Measurements from ENCODE around the gene CLOCK. TPM values are rescaled to one million over a fixed set of nuclear protein-coding genes. Genes with fewer than 3 reads are reported as not detected.

The CLOCK gene
- total and polyA plus RNA-seq, 2 of the 8 experiments (the other 6 are each of a cell fraction or from before 2014, with no cell fraction given) = 7.7 to 24.2 TPM

DNA sequence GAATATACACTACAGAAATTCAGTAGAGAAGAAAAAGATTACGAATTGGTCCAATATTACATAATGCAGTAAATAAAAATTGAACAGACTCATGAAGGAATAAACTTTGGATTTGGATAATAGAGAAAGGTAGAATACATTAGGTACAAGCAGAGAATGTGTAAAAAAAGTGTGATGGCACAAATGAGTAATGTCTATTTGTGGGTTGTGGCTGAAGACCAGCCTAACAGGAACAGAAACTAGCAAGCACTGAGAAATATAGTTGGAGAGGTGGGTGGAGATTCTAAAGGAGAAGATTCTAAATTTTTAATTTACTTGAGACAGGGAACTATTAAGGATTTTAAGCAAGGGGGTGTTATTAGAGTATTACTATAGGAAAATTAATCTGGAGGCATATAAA is 15.2 kb upstream of the CLOCK start:
- no peak overlapping the region for H3K4me2 ChIP-seq (ENCODE audit: insufficient read depth in 1 of 2, low read depth in 2 of 2, low read length in 2 of 2)
- H3K56ac ChIP-seq (replicated peaks; ENCODE audit: insufficient read length, low read depth, low read length) = no peak overlapping the region
- H3K9ac ChIP-seq (replicated peaks in 1 of 4; ENCODE audit: extremely low read depth in 1 of 4, low read depth in 3 of 4, low read length in 3 of 4) = no peak overlapping the region
- H3K23me2 ChIP-seq (ENCODE audit: low read depth, low read length) = no peaks in the 10 kb centered on the region
- TF ChIP-seq BCL11A (IDR thresholded peaks at IDR 0.05; ENCODE audit: low read depth in 2 of 2, low read length in 2 of 2) = no peak
- TF ChIP-seq GTF2F1 (IDR thresholded peaks at IDR 0.05; ENCODE audit: borderline replicate concordance, low read depth, low read length) = no peak
- no peak for TF ChIP-seq EP300 (IDR thresholded peaks at IDR 0.05; ENCODE audit: borderline replicate concordance in 1 of 2, low read depth in 2 of 2, low read length in 2 of 2)
- TF ChIP-seq CHD1 (IDR thresholded peaks at IDR 0.05; ENCODE audit: low read depth, low read length) = no peak
- no peak for FAIRE-seq
- H3K27ac ChIP-seq (ENCODE audit: low read depth, low read length) = no peak overlapping the region
- H3K27me3 ChIP-seq (replicated peaks in 1 of 4; ENCODE audit: control insufficient read depth in 3 of 4, extremely low read depth in 1 of 4, insufficient read depth in 3 of 4, low read length in 3 of 4) = no peaks in the 10 kb centered on the region
- WGBS, 2 experiments (ENCODE audit: extremely low coverage in 1 of 2, insufficient coverage in 1 of 2, insufficient read length in 1 of 2, insufficient replicate concordance in 2 of 2, low coverage in 1 of 2, low lambda C conversion rate in 2 of 2, missing lambda C conversion rate in 1 of 2) = 91% methylated on average over 1 of the region's 1 CpG; no CpG with 5 or more reads in 1 of the 2 experiments
- H2BK12ac ChIP-seq (ENCODE audit: low read depth, low read length) = no peak overlapping the region
- no peak overlapping the region for H2BK15ac ChIP-seq (ENCODE audit: low read length)
- no peaks in the 10 kb centered on the region for H3K36me3 ChIP-seq (ENCODE audit: control insufficient read depth in 2 of 4, insufficient read depth in 4 of 4, low read length in 3 of 4)
- H2AFZ ChIP-seq (ENCODE audit: low read length) = no peak overlapping the region
- no peak overlapping the region for H2AK5ac ChIP-seq (ENCODE audit: low read depth, low read length)
- no peak for DNase-seq (ENCODE audit: low read depth in 1 of 2, low spot score in 2 of 2)
- no peaks in the 10 kb centered on the region; a peak in 1 of 4 replicates for H3K9me3 ChIP-seq (ENCODE audit: insufficient read depth in 2 of 2, low read depth in 1 of 2, low read length in 1 of 2)
- CTCF ChIA-PET (ENCODE audit: partially characterized antibody) = interaction anchor here (1.1 kb wide), 1 partner anchor 175 kb away, joined by 3 read pairs; no protein-coding TSS in a partner anchor
- no peak overlapping the region for H4K8ac ChIP-seq (ENCODE audit: extremely low read depth, insufficient read depth, low read length)
- no peaks in the 10 kb centered on the region for H4K20me1 ChIP-seq (replicated peaks in 1 of 2; ENCODE audit: control insufficient read depth in 1 of 2, insufficient read depth in 2 of 2, low read length in 2 of 2)
- H2BK5ac ChIP-seq (ENCODE audit: low read depth, low read length) = no peak overlapping the region
- H4K91ac ChIP-seq (replicated peaks; ENCODE audit: insufficient read length, low read length) = no peak overlapping the region
- H3K23ac ChIP-seq (ENCODE audit: insufficient read length) = no peak overlapping the region
- no peaks in the 10 kb centered on the region for H3K79me1 ChIP-seq (ENCODE audit: low read depth, low read length)
- H2BK20ac ChIP-seq (ENCODE audit: low read length) = no peak overlapping the region
- POLR2A ChIA-PET (ENCODE audit: partially characterized antibody) = no interaction called here
- H3K14ac ChIP-seq (ENCODE audit: insufficient read length) = no peak overlapping the region
- H3K4ac ChIP-seq (replicated peaks; ENCODE audit: insufficient read length, low read depth, low read length) = no peak overlapping the region
- H2BK120ac ChIP-seq (replicated peaks; ENCODE audit: low read depth, low read length) = no peak overlapping the region
- H3K79me2 ChIP-seq (ENCODE audit: control insufficient read depth in 1 of 2, insufficient read depth in 2 of 2, low read length in 2 of 2) = no peaks in the 10 kb centered on the region
- no peak overlapping the region for H3K4me3 ChIP-seq (ENCODE audit: extremely low read depth in 1 of 4, insufficient read depth in 2 of 4, low read depth in 3 of 4, low read length in 4 of 4)
- H3K18ac ChIP-seq (ENCODE audit: extremely low read depth, low read length) = no peak overlapping the region
- no peaks in the 10 kb centered on the region; a peak in 2 of 7 replicates for H3K4me1 ChIP-seq (replicated peaks in 1 of 4; ENCODE audit: control insufficient read depth in 3 of 4, insufficient read depth in 4 of 4, low read length in 3 of 4)
- no peak overlapping the region for H4K5ac ChIP-seq (ENCODE audit: insufficient read length, low read depth, low read length)

All from H1 (cell line).